Loucy (cell line): ENCODE results near the gene GADL1.

Experiments
- H2AFZ ChIP-seq: fragments of 200-600 bp; sonication (generic); 2 replicates; pipeline ENCODE4 v1.6.0; 2016; ENCODE audit warnings: antibody characterized with exemption, mild to moderate bottlenecking, low read length, moderate library complexity
- H3F3A ChIP-seq: fragments of 200-600 bp; 2 replicates; pipeline ENCODE4 v1.6.0; 2016; ENCODE audit warnings: antibody characterized with exemption, low read depth, mild to moderate bottlenecking
- H3K27me3 ChIP-seq: fragments of 200-600 bp; sonication (generic); 2 replicates; pipeline ENCODE4 v1.6.1; 2014; ENCODE audit warnings: low read length, mild to moderate bottlenecking; ENCODE audit not compliant: insufficient read depth, poor library complexity, severe bottlenecking
- H3K36me3 ChIP-seq: fragments of 200-600 bp; sonication (generic); 2 replicates; pipeline ENCODE4 v1.6.1; 2016; ENCODE audit warnings: low read length; ENCODE audit not compliant: insufficient read depth
- H3K4me1 ChIP-seq: fragments of 200-600 bp; sonication (generic); 2 replicates; pipeline ENCODE4 v1.5.1; 2014; ENCODE audit warnings: low read length, mild to moderate bottlenecking; ENCODE audit not compliant: insufficient read depth, poor library complexity, severe bottlenecking
- H3K4me2 ChIP-seq: fragments of 200-600 bp; sonication (generic); 2 replicates; pipeline ENCODE4 v1.6.0; 2014; ENCODE audit warnings: antibody characterized with exemption, low read length, low read depth, mild to moderate bottlenecking; ENCODE audit not compliant: poor library complexity, severe bottlenecking
- H3K4me3 ChIP-seq: fragments of 200-600 bp; sonication (generic); 2 replicates; pipeline ENCODE4 v1.5.1; 2014; ENCODE audit warnings: low read length, mild to moderate bottlenecking, mixed read lengths; ENCODE audit not compliant: poor library complexity, severe bottlenecking
- H3K79me2 ChIP-seq: fragments of 200-600 bp; sonication (generic); 2 replicates; pipeline ENCODE4 v1.6.1; 2014; ENCODE audit warnings: low read length; ENCODE audit not compliant: insufficient read depth
- H3K9ac ChIP-seq: fragments of 200-600 bp; sonication (generic); 2 replicates; pipeline ENCODE4 v1.6.0; 2014; ENCODE audit warnings: mild to moderate bottlenecking, low read depth, low read length, moderate library complexity; ENCODE audit not compliant: poor library complexity, severe bottlenecking
- H3K9me2 ChIP-seq: fragments of 200-600 bp; sonication (generic); replicated peaks from 2 replicates; pipeline ENCODE4 v1.6.1; 2016; ENCODE audit warnings: low read depth, low read length, mixed read lengths
- H3K9me3 ChIP-seq: fragments of 200-600 bp; sonication (generic); 2 replicates; pipeline ENCODE4 v1.6.1; 2014; ENCODE audit warnings: mild to moderate bottlenecking, antibody characterized with exemption, low read length, low read depth; ENCODE audit not compliant: insufficient read depth
- H4K20me1 ChIP-seq: fragments of 200-600 bp; sonication (generic); 2 replicates; pipeline ENCODE4 v1.6.0; 2014; ENCODE audit warnings: antibody characterized with exemption, low read length, mild to moderate bottlenecking; ENCODE audit not compliant: insufficient read depth, poor library complexity, severe bottlenecking
- EZH2phosphoT487 ChIP-seq: fragments of 200-600 bp; IDR thresholded peaks from 2 replicates; pipeline ENCODE4 v1.6.1; 2018; ENCODE audit warnings: antibody characterized with exemption, mild to moderate bottlenecking, moderate library complexity, borderline replicate concordance
- TF ChIP-seq, protein P1 (sequence below): fragments of 200-600 bp; sonication (generic); conservative IDR thresholded peaks from 2 replicates; pipeline ENCODE4 v1.5.1; 2014; ENCODE audit warnings: mild to moderate bottlenecking, antibody characterized with exemption, low read length

The GADL1 gene

DNA sequence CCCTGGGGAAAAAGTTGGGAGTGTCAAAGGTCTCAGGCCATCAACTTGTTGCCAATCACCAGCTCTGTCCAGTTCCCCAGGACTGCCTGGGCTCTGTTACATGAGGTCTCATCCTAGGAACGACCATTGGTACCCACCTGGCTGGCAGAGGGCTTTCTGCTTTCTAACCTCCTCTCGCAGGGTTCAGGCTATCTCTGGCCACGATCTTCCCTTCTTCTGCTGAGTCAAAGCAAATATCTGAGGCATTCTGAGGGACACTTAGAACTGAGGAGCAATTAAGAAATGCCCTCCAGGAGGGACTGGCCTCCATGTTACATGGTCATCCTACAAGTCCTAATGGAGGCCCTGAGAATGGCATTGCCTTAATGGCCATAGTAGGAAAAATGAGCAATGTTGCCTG, 210.7 kb downstream of the GADL1 start:
- Histone ChIP-seq H3F3A (no peaks in the 10 kb centered on the region), H3K36me3 (peaks cover 87% of the 10 kb centered on the region), H3K9ac (no peak overlapping the region), H3K79me2 (peaks cover 64% of the 10 kb centered on the region), H3K9me3 (no peaks in the 10 kb centered on the region), H3K4me1 (peaks cover 40% of the 10 kb centered on the region), H3K27me3 (no peaks in the 10 kb centered on the region), H3K4me2 (no peak overlapping the region), H3K4me3 (no peak overlapping the region), H4K20me1 (peaks cover 20% of the 10 kb centered on the region), H2AFZ (no peak overlapping the region), H3K9me2 (no peaks in the 10 kb centered on the region)
- TF ChIP-seq, protein P1, sequence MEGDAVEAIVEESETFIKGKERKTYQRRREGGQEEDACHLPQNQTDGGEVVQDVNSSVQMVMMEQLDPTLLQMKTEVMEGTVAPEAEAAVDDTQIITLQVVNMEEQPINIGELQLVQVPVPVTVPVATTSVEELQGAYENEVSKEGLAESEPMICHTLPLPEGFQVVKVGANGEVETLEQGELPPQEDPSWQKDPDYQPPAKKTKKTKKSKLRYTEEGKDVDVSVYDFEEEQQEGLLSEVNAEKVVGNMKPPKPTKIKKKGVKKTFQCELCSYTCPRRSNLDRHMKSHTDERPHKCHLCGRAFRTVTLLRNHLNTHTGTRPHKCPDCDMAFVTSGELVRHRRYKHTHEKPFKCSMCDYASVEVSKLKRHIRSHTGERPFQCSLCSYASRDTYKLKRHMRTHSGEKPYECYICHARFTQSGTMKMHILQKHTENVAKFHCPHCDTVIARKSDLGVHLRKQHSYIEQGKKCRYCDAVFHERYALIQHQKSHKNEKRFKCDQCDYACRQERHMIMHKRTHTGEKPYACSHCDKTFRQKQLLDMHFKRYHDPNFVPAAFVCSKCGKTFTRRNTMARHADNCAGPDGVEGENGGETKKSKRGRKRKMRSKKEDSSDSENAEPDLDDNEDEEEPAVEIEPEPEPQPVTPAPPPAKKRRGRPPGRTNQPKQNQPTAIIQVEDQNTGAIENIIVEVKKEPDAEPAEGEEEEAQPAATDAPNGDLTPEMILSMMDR, result no peak
- TF ChIP-seq EZH2phosphoT487, result no peak

DNA sequence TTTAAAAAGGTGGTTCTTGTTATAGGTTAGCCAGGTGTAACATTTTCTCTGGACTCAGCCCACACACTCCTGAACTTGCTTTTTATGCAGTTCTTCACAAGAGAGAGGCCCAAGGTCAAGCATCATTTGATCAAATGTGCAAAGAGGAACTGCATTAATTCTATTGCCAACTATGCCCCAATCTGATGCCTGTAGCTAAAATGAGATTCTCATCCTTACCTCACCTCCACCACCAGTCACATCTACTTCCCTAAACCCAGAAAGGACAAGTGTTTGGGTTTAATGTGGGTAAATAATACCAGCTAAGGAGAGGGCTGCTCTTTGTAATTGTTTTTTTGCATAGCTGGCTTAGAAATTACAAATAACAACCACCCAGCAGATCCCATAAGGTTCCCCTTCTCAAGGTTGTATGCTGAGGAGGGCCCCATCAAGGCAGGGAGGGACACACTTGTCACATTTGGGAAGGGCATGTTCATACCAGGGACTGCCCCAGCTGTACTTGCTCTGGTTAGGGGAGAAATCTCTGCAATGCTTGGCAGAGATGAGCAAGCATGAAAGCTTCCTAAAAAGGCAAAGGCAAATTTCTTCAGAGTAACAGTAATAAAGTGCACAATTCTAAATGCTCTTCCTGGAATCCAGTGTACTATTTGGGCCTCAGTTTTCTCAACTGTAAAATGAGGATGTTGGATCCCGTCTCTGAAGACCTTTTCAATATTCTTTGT, 211.9 kb downstream of the GADL1 start:
- H3K27me3 ChIP-seq, result no peaks in the 10 kb centered on the region
- no peak overlapping the region for H3K4me2 ChIP-seq
- no peak overlapping the region for H2AFZ ChIP-seq
- peaks cover 64% of the 10 kb centered on the region for H3K79me2 ChIP-seq
- no peak overlapping the region for H3K9ac ChIP-seq
- H3K9me3 ChIP-seq, result no peaks in the 10 kb centered on the region
- H3K9me2 ChIP-seq, result no peaks in the 10 kb centered on the region
- no peak overlapping the region for H3K4me3 ChIP-seq
- peaks cover 85% of the 10 kb centered on the region for H3K36me3 ChIP-seq
- H3K4me1 ChIP-seq, result peaks cover 40% of the 10 kb centered on the region
- peaks cover 20% of the 10 kb centered on the region for H4K20me1 ChIP-seq
- TF ChIP-seq, protein P1, result no peak
- TF ChIP-seq EZH2phosphoT487, result no peak
- H3F3A ChIP-seq, result no peaks in the 10 kb centered on the region

DNA sequence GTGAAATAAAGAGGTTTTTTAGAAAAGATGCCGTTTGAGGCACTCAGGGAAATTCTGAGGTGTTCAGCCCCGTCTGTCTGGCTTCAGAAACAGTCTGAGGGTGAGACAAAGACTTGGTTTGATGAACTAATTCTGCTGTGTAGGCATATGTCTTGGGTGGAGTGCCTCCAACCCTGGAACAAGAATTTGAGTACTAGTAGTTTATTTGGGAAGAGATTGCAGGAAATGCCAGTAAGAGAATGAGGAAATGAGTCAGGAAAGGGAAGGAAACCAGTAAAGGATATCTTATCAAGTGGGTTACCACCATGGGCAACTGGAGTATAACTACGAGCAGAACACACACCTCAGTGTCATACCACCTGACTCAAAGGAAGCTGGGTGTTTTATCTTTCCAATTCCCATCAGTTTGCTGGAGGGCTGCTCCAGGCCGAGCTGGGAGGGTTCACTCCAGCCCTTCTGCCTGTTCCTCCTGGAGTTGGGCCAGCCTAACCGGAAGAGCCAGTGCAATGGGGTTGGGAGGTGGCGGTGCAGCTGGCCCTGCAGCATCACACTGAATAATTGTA, 212.7 kb downstream of the GADL1 start:
- Histone ChIP-seq H3K9ac (no peak overlapping the region), H3K4me1 (peaks cover 40% of the 10 kb centered on the region), H3K4me3 (no peak overlapping the region), H3K79me2 (peaks cover 71% of the 10 kb centered on the region), H3K27me3 (no peaks in the 10 kb centered on the region), H3K9me3 (no peaks in the 10 kb centered on the region), H4K20me1 (peaks cover 20% of the 10 kb centered on the region), H3K4me2 (peak overlapping the region; percentile 14), H3K36me3 (peaks cover 85% of the 10 kb centered on the region), H2AFZ (no peak overlapping the region), H3K9me2 (no peaks in the 10 kb centered on the region), H3F3A (no peaks in the 10 kb centered on the region)
- TF ChIP-seq EZH2phosphoT487, result no peak
- TF ChIP-seq, protein P1, result no peak
